DOHH2 (cell line): ENCODE data around the gene STARD10.

Experiments
- EZH2phosphoT487 ChIP-seq: fragments of 200-600 bp; sonication (generic); IDR thresholded peaks from 2 replicates; pipeline ENCODE4 v1.6.1; 2017; ENCODE audit warnings: borderline replicate concordance, mild to moderate bottlenecking, antibody characterized with exemption, low read length, moderate library complexity, mixed read lengths
- TF ChIP-seq, protein P1 (sequence below): fragments of 200-600 bp; sonication (generic); IDR thresholded peaks from one replicate; pipeline ENCODE4 v1.5.1; 2014; ENCODE audit warnings: antibody characterized with exemption, mild to moderate bottlenecking, low read depth, low read length; ENCODE audit not compliant: poor library complexity, severe bottlenecking

DNA sequence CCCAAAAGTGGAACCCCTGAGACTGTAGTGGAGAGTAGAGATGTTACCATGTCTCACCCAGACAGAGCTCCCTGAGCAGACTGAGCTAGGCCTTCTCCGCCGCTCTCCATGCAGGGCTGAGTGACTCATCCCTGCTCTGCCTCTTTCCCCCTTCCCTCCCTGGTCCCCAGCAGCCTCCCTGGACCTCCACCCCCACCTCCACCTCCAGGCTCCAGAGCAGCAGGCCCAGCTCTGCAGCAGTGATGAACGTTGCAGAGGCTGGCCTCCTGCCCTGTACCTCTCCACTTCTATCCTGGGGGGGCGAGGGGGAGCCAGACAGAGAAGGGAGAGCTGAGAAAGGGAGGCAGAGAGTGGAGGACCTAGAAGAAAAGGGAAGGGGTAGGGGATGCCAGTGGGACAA is 22.3 kb downstream of the STARD10 start:
- TF ChIP-seq, protein P1, sequence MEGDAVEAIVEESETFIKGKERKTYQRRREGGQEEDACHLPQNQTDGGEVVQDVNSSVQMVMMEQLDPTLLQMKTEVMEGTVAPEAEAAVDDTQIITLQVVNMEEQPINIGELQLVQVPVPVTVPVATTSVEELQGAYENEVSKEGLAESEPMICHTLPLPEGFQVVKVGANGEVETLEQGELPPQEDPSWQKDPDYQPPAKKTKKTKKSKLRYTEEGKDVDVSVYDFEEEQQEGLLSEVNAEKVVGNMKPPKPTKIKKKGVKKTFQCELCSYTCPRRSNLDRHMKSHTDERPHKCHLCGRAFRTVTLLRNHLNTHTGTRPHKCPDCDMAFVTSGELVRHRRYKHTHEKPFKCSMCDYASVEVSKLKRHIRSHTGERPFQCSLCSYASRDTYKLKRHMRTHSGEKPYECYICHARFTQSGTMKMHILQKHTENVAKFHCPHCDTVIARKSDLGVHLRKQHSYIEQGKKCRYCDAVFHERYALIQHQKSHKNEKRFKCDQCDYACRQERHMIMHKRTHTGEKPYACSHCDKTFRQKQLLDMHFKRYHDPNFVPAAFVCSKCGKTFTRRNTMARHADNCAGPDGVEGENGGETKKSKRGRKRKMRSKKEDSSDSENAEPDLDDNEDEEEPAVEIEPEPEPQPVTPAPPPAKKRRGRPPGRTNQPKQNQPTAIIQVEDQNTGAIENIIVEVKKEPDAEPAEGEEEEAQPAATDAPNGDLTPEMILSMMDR, result no peak
- no peak for TF ChIP-seq EZH2phosphoT487
